ENCODE data around the gene GIT1.
"Not testable (repeated sequence)": the region's sequence is repeated elsewhere in the genome, so short reads cannot be mapped to it uniquely, and the experiment has no call there.

Gene GIT1

DNA sequence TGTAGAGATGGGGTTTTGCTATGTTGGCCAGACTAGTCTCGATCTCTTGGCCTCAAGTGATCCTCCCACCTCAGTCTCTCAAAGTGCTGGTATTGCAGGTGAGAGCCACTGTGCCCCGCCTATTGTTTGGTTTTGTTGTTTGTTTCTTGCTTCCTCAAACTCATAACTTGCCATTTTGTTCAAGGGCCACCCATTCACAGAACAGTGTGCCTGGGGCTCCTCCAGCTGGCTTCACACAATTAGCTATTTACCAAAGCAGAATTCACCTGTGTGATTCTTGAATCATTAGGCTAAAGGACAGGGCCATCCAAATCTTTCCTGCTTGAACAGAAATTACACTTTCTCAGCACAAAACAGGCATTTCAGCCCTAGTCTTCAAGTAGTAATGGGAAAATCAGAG, 29.8 kb downstream of the GIT1 start:
- no peak for TF ChIP-seq POLR2A (IDR thresholded peaks at IDR 0.05; ENCODE audit: extremely low read depth, insufficient read length)
- TF ChIP-seq, protein P1, sequence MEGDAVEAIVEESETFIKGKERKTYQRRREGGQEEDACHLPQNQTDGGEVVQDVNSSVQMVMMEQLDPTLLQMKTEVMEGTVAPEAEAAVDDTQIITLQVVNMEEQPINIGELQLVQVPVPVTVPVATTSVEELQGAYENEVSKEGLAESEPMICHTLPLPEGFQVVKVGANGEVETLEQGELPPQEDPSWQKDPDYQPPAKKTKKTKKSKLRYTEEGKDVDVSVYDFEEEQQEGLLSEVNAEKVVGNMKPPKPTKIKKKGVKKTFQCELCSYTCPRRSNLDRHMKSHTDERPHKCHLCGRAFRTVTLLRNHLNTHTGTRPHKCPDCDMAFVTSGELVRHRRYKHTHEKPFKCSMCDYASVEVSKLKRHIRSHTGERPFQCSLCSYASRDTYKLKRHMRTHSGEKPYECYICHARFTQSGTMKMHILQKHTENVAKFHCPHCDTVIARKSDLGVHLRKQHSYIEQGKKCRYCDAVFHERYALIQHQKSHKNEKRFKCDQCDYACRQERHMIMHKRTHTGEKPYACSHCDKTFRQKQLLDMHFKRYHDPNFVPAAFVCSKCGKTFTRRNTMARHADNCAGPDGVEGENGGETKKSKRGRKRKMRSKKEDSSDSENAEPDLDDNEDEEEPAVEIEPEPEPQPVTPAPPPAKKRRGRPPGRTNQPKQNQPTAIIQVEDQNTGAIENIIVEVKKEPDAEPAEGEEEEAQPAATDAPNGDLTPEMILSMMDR (IDR thresholded peaks at IDR 0.05; ENCODE audit: low read depth, low read length) = no peak
- no peak for TF ChIP-seq MYC (IDR thresholded peaks at IDR 0.05; ENCODE audit: low read depth, low read length)
- TF ChIP-seq, protein P2, sequence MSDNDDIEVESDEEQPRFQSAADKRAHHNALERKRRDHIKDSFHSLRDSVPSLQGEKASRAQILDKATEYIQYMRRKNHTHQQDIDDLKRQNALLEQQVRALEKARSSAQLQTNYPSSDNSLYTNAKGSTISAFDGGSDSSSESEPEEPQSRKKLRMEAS (IDR thresholded peaks at IDR 0.05; ENCODE audit: low read depth, low read length) = no peak
- H3K4me3 ChIP-seq (ENCODE audit: low read depth, low read length) = no peak overlapping the region
- DNase-seq (ENCODE audit: low read depth) = no peak

DNA sequence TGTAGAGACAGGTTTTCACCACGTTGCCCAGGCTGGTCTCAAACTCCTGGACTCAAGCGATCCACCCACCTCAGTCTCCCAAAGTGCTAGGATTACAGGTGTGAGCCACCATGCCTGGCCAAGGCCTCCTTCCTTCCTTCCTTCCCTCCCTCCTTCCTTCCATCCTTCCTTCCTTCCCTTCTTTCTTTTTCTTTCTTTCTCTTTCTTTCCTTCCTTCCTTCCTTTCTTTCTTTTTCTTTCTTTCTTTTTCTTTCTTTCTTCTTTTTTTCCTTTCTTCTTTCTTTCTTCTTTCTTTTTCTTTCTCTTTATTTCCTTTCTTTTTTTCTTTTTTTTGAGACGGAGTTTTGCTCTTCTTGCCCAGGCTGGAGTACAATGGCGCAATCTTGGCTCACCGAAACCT, 31.3 kb downstream of the GIT1 start:
- not testable (repeated sequence) for H3K4me3 ChIP-seq (ENCODE audit: low read depth, low read length); DNase-seq (ENCODE audit: low read depth)

DNA sequence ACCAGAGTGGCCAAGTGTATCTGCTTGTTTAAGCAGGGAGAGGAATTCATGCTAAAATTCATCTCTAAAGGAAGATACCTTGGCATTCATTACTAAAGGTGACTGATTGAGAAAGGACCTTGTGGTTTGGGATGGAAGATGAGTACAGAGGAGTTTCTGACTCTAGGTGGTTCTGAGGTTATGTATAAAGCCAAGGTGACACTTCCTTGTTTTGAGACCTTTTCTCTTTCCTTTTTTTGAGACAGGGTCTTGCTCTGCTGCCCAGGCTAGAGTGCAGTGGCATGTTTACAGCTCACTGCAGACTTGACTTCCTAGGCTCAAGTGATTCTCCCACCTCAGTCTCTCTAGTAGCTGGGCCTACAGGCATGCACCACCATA, 31.7 kb downstream of the GIT1 start:
- TF ChIP-seq, protein P2 (IDR thresholded peaks at IDR 0.05; ENCODE audit: low read depth, low read length) = no peak
- no peak overlapping the region for H3K4me3 ChIP-seq (ENCODE audit: low read depth, low read length)

DNA sequence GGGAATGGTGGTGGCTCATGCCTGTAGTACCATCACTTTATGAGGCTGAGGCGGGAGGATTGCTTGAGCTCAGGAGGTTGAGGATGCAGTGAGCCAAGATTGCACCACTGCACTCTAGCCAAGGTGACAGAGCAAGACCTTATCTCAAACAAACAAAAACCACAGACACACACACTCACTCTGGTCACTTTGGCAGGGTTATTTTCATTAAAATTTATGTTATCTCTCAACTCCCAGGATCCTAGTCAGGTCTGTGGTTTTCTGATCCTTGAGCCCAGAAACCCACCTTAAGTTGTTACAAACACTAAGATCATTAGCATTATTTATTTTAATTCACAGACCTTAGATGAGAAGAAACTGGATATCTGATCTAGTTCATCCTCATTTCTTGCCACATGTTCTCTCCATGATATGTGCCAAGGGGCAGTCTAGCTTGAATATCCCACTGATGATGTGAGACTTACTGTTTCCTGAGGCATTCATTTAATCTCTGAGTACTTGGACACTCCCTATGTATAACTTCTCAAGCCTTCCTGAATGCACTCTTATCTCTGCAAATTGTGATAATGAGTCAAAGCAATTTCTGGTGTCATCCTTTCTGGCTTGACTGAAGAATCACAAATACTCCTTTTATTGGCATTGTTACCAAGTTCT, 32.2 kb downstream of the GIT1 start:
- no peak overlapping the region for H3K4me3 ChIP-seq (ENCODE audit: low read depth, low read length)
- TF ChIP-seq POLR2A (IDR thresholded peaks at IDR 0.05; ENCODE audit: extremely low read depth, insufficient read length) = no peak
- TF ChIP-seq, protein P2 (IDR thresholded peaks at IDR 0.05; ENCODE audit: low read depth, low read length) = no peak
- DNase-seq (ENCODE audit: low read depth) = no peak

More for the DNA sequence above, 31.7 kb downstream of the GIT1 start:
- no peak for DNase-seq (ENCODE audit: low read depth)

DNA sequence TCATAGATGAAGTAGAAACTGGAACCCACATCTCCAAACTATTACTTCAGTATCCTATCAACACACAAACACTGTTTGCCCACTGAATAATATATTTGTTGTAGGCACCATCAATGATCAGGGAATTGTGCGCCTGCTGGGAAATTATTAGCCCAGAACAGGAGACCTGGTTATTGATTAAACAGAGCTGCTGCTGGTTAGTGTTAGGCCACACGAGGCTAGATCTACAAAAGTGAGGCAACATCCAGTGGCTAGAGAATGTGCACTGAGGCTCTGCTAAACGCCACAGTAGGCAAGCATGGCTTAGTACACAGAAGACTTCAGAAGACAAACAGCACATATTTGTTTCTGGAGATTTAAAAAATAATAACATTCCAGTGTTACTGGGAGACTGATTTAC, 33.6 kb downstream of the GIT1 start:
- TF ChIP-seq POLR2A (IDR thresholded peaks at IDR 0.05; ENCODE audit: extremely low read depth, insufficient read length) (no peak), MYC (IDR thresholded peaks at IDR 0.05; ENCODE audit: low read depth, low read length) (no peak)
- TF ChIP-seq, protein P2 (IDR thresholded peaks at IDR 0.05; ENCODE audit: low read depth, low read length) = no peak
- TF ChIP-seq, protein P1 (IDR thresholded peaks at IDR 0.05; ENCODE audit: low read depth, low read length) = no peak
- DNase-seq (ENCODE audit: low read depth) = no peak
- H3K4me3 ChIP-seq (ENCODE audit: low read depth, low read length) = no peak overlapping the region

DNA sequence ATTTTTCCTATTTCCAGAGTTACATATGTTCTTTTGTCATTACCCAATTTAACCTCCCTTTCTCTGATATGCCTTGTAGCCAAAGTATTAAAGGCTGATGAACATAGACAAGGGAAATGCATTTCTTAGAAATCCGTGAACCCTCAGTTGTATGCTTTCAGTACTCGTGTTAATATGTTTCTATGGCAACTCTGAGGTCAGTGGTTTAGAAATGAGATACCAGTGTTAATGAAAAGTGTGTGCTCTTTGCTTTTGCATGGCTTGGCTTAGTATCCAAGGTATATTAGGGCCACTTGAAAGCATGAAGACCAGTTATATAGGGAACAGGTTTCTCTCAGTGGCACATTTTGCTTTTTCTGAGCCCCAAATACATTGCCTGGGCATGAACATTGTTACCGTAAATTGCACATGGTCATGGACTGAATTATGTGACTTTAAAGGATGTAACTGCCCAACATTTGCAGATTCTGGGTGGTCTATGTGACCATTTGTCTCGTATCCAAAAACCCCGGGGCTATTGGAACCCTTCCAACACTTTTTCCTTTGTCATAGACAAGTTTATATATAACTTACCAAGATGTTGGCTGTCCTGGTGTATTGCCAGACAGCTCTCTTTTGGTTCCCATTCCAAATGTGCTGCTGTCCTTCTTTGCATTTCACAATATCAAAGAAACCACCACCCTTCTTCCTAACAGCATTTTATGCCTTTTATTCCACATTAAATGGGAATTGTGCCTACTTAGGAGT, 40.1 kb downstream of the GIT1 start:
- no peak for TF ChIP-seq MYC (IDR thresholded peaks at IDR 0.05; ENCODE audit: low read depth, low read length)
- TF ChIP-seq, protein P2 (IDR thresholded peaks at IDR 0.05; ENCODE audit: low read depth, low read length) = no peak
- TF ChIP-seq POLR2A (IDR thresholded peaks at IDR 0.05; ENCODE audit: extremely low read depth, insufficient read length) = no peak
- TF ChIP-seq, protein P1 (IDR thresholded peaks at IDR 0.05; ENCODE audit: low read depth, low read length) = no peak
- no peak overlapping the region for H3K4me3 ChIP-seq (ENCODE audit: low read depth, low read length)
- no peak for DNase-seq (ENCODE audit: low read depth)

DNA sequence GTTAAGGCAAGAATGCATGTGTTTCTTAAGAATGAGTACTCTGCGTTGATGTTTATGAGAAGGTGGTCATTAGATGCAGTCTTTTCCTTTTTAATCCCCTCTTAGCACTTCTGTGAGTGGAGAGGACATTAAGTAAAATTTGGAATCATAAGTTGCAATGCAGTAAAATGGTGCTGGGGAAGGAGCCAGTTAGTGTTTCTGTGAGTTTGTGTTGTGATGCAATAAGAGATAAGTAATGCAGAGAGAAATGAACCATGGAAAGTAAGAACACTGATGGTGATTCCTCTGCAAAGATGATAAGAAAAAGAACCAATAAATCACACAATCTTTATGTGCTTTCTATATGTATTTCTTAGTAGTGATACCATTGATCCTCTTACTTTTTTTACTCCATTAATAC, 42.6 kb downstream of the GIT1 start:
- TF ChIP-seq MYC (IDR thresholded peaks at IDR 0.05; ENCODE audit: low read depth, low read length) (no peak), POLR2A (IDR thresholded peaks at IDR 0.05; ENCODE audit: extremely low read depth, insufficient read length) (no peak)
- TF ChIP-seq, protein P1 (IDR thresholded peaks at IDR 0.05; ENCODE audit: low read depth, low read length) = no peak
- TF ChIP-seq, protein P2 (IDR thresholded peaks at IDR 0.05; ENCODE audit: low read depth, low read length) = no peak
- no peak overlapping the region for H3K4me3 ChIP-seq (ENCODE audit: low read depth, low read length)
- no peak for DNase-seq (ENCODE audit: low read depth)

Measured in NB4 (cell line).